SHP77 treated with DMSO at 0.1 percent for 48 hours (cell line): ENCODE measurements around the gene PIP5KL1.

Experiments
- DNase-seq: peaks from one replicate; lab custom pipeline; 2025; lab: John Stamatoyannopoulos, UW

Gene PIP5KL1

DNA sequence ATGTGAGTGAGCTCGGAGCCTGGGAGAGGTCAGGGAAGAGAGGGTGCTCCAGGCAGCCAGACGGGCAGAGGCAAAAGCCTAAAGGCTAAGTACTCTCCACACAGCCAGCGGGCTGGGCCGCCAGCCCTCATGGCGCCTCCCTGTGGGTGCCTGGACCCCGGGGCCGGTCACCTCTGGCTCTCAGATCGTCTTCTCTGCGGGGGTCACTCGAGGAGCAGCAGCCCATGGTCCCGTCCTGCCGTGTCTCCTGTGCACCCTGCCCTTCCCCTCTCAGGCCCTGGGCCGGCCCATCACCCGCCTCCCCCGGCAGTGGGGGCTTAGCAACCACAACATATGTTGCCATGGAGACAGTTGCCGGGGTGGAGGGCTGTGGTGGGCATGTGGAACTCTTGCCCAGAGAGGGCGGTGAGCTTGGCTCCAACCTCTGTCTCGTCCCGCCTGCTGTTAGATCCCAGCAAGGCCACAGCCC lies 57.3 kb downstream of the PIP5KL1 start:
- DNase-seq: no peak

DNA sequence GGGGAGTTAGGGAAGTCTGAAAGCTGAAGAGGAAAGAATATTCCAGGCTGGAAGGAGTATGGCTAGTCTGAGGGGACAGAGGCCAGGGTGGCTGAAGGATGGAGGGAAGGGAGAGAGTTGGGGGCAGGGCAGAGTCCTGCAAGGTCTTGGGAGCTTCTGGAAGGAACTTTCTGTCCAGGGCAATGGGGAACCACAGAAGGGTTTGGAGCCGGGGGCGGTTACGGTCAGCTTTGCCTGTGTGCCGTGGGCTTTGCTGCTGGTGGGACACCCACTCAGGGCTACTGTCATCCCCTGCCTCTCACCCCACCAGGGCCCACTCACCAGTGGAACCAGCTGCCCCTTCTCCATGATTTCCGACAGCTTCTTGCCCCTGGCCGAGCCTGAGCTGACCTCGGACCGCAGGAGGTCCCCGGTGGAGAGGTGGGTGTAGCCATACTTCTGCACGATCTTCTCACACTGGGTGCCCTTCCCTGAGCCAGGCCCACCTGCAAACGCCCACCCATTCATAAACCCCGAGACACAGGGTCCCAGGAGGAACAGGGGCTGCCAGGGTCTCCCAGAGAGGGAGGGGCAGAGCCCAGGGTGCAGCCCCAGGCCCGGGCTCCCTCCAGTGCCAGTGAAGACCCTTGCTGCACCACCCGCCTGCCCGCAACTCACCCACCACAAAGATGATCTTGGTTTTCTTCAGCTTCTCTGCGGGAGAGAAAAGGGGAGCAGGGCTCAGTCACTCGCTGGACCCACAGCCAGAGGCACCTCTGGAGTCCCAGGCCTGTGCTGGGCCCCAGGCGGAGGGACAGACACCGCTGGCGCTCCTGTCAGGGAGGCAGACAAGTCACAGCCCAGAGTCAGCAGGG lies 58.0 kb downstream of the PIP5KL1 start:
- no peak for DNase-seq

GRCh38 chr9:127871531-127871930 lies 59.0 kb downstream of the PIP5KL1 start:
- DNase-seq: no peak

GRCh38 chr9:127870887-127871286 lies 59.7 kb downstream of the PIP5KL1 start:
- DNase-seq: no peak
